Mononuclear cell (primary cell): ENCODE data around the gene CDCP2. TPM values are rescaled to one million over a fixed set of nuclear protein-coding genes. Genes with fewer than 3 reads are reported as not detected.

ENCODE experiments used
- H3K27me3 ChIP-seq: 2 replicates; pipeline ENCODE4 v1.6.0; 2011; ENCODE audit warnings: low read length, control low read depth; ENCODE audit not compliant: insufficient read depth
- H3K4me1 ChIP-seq: 2 replicates; pipeline ENCODE4 v1.5.1; 2011; ENCODE audit warnings: mild to moderate bottlenecking, low read length, control low read depth; ENCODE audit not compliant: insufficient read depth
- H3K4me3 ChIP-seq: 2 replicates; pipeline ENCODE4 v1.5.1; 2011; ENCODE audit warnings: mild to moderate bottlenecking, low read length, moderate library complexity
- H3K9me3 ChIP-seq: 2 replicates; pipeline ENCODE4 v1.5.1; 2011; ENCODE audit warnings: low read depth, mild to moderate bottlenecking, control low read depth, low read length
- total RNA-seq: library from RNA; depleted of rRNA; stranded (reverse); fragments of >200 nt; gene quantifications from one replicate; pipeline ENCODE4 v1.2.3, GENCODE V29; 2012

CDCP2 gene
- total RNA-seq, 1 donor, result 0.10 TPM

DNA sequence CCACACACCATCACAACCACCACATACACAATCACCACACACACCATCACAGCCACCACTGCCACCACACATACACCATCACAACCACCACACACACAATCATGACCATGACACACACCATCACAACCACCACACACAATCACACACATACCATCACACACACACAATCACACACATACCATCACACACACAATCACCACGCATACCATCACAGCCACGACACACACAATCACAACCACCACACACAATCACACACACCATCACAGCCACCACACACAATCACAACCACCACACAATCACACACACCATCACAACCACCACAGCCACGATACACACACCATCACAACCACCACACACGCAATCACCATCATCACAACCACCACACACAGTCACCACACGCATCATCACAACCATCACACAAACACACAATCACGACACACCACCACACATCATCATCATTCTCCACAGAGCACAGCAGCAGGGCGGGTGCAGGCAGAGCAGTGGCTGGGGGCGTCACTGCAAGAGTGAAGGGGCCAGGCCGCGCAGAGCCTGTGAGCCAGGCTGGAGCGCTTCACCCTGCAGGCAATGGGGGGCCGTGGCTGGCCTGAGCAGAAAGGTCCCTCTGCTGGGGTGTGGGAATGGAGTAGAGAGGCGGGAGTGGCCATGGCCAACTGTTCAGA, 32.6 kb downstream of the CDCP2 start:
- H3K4me1 ChIP-seq, result peaks cover 8% of the 10 kb centered on the region
- no peaks in the 10 kb centered on the region for H3K27me3 ChIP-seq
- H3K9me3 ChIP-seq, result no peaks in the 10 kb centered on the region
- H3K4me3 ChIP-seq, result no peak overlapping the region

DNA sequence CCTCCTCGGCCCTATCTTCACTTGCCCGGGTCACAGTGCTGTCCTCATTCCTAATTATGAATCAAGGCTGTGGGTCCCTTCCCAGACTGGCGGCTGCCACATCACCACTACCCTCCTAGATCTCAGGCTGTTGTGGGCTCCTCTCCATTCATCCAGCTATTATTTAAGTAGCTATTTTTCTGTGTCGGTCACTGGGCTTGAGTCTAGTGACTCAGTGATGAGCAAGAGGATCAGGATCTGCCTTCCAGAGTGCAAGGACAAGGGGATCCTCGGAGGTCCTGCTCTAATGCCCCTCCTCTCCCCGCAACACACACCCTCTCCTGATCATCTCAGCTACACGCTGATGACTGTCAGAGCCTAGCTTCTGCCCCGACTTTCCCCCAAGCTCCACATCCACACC, 34.1 kb downstream of the CDCP2 start:
- Histone ChIP-seq H3K9me3 (no peaks in the 10 kb centered on the region), H3K4me3 (no peak overlapping the region), H3K27me3 (no peaks in the 10 kb centered on the region), H3K4me1 (peaks cover 8% of the 10 kb centered on the region)

DNA sequence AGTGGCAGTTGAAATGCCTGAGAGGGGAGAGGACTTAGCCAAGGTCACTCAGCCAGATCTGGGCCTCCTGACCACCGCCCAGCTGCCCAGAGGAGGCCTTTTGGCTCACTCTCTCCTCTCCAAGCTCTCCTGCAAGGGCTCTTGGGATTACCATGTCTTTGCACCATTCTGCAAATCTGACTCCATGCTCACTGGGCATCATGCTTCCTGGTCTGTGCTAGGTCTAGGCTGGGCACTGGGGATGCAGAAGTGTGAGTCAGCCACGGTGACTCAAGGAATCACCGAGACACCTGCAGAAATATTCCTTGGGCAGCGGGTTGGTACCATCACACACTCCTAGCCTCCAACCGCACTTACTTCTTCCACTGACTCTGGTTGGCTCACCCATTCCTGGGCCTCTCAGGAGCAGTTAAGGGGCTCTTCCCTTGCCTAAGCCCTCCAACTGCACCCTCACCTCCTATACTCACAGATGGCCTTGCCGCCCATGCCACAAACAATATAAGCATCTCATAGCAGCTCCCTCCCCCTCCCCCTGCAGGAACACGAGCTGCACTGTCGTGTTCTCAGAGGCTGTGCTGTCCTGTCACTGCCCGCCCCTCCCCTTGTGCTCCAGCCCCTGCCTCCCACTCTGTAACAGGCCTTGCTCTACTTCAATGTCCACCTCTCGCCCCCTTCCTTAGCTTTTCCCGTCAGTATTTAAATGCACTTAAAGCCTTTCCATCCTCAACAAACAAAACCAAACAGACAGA, 34.8 kb downstream of the CDCP2 start:
- Histone ChIP-seq H3K9me3 (no peaks in the 10 kb centered on the region), H3K4me3 (no peak overlapping the region), H3K4me1 (peaks cover 8% of the 10 kb centered on the region), H3K27me3 (no peaks in the 10 kb centered on the region)

DNA sequence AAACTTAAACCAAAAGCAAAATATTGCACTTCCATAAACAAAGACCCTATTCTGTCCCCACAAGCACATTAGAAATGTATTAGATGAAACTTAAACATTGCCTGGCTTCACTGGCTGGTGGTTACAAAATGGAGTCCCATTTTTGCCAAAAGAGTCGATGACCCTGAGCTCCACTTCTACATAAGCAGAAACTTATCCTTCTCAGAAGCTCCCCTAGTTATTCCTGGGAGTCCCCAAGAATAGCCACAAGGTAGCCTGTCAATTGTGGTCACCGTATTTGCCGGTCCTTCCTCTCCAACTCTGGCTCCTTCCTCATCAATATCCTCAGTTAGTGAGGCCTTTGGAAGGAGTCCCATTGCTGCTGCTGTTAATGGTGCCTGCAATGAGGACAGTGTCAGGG, 37.3 kb downstream of the CDCP2 start:
- no peak overlapping the region for H3K4me3 ChIP-seq
- no peaks in the 10 kb centered on the region for H3K27me3 ChIP-seq
- no peaks in the 10 kb centered on the region for H3K4me1 ChIP-seq
- H3K9me3 ChIP-seq, result no peaks in the 10 kb centered on the region

DNA sequence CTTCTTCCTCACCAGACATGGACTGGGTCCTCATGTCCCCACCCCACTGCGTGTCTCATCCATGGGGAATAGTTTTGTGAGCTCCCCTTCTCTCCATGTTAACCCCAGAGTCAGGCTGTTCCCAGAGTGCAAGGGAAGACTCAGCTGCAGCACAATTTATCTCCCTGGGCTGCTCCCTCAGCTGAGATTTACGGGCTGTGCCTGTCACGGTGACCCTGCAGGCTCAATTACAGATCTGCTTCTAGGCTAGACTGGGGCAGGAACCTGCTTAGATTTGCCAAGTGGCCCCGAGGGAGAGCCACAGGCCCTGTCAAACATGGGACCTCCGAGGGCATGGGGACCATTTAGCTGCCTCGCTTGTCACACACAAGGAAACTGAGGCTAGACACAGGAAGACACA, 37.8 kb downstream of the CDCP2 start:
- Histone ChIP-seq H3K9me3 (no peaks in the 10 kb centered on the region), H3K4me3 (no peak overlapping the region)

DNA sequence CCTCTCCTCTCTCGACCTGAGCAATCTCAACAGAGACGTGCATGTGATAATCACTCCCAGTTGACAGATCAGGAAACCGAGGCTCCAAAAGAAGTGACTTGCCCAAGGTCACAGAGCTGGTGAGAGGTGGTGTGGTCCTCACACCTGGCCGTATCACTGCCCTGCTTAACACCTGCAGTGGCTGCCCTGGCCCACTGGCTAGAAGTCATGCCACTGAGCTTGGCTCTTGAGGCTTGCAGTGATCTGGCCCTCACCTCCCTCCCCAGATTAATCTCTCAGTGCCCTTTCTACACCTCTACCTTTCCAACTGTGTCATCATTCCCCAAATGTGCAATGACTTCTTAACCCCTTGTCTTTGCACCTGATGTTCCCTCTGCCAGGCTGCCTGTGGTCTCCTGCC, 38.8 kb downstream of the CDCP2 start:
- no peaks in the 10 kb centered on the region for H3K4me1 ChIP-seq
- no peak overlapping the region for H3K4me3 ChIP-seq
- no peaks in the 10 kb centered on the region for H3K27me3 ChIP-seq
- H3K9me3 ChIP-seq, result no peaks in the 10 kb centered on the region

More for the DNA sequence above, 37.8 kb downstream of the CDCP2 start:
- Histone ChIP-seq H3K27me3 (no peaks in the 10 kb centered on the region), H3K4me1 (no peaks in the 10 kb centered on the region)

DNA sequence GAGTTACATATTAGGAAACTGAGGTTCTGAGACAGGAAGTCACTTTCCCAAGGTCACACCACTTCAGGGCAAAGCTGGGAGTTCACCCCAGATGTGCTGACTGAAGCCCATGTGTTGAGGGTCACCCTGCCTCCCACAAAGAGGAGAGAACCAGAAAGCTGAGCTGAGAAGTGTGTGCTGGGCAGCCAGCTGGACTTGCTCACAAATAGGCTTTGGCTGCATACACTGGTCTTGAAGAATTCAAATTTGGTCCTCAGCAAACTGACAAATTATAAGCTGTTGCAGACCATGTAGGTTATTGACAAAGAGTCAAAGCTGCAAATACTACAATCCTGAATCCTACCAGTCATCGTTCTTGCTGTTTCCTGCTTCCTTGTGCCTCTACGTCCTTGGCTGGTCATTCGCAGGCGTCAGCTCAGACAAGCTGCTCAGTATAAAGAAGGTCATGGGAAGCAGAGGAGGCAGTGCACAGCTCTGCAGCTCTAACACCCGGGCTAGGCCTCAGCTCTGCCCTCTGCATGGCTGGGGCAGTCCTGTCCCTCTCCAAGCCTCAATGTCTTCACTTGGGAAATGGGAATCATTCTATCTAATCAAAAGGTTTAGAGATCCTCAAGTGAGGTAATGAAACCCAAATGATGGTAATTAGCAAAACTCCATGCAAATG, 40.0 kb downstream of the CDCP2 start:
- Histone ChIP-seq H3K27me3 (no peaks in the 10 kb centered on the region), H3K4me3 (no peak overlapping the region), H3K4me1 (no peaks in the 10 kb centered on the region), H3K9me3 (no peaks in the 10 kb centered on the region)

DNA sequence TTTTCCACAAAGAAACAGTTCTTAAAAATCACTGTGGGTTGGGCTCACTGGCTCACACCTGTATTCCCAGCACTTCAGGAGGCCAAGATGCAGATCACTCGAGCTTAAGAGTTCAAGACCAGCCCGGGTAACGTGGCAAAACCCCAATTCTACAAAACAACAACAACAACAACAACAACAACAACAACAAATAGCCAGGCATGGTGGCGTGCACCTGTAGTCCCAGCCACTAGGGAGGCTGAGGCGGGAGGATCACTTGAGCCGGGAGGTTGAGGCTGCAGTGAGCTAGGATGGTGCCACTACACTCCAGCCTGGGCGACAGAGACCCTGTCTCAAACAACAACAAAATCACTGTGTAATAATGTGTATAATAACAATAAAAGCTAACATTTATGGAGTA, 40.8 kb downstream of the CDCP2 start:
- H3K9me3 ChIP-seq, result no peaks in the 10 kb centered on the region
- H3K4me3 ChIP-seq, result no peak overlapping the region
- H3K4me1 ChIP-seq, result no peaks in the 10 kb centered on the region
- H3K27me3 ChIP-seq, result no peaks in the 10 kb centered on the region

DNA sequence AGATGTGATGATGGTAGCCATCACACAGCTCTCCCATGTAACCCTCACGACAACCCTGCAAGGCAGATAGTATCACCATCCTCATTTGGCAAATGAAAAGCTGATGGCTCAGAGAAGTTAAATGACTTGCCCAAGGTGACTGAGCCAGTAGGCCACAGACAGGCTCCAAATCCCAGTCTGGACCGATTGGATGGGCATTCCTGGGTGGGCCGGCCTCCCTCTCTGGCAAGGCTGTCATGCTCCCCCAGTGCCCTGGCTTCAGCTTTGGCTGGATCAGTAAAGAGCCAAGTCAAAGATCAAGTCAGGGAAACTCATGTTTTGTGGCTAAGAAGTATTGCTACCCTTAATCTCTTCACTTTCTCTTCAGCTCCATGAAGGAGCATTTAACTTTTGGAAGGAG, 41.2 kb downstream of the CDCP2 start:
- Histone ChIP-seq H3K9me3 (no peaks in the 10 kb centered on the region), H3K27me3 (no peaks in the 10 kb centered on the region), H3K4me3 (no peak overlapping the region), H3K4me1 (no peaks in the 10 kb centered on the region)

DNA sequence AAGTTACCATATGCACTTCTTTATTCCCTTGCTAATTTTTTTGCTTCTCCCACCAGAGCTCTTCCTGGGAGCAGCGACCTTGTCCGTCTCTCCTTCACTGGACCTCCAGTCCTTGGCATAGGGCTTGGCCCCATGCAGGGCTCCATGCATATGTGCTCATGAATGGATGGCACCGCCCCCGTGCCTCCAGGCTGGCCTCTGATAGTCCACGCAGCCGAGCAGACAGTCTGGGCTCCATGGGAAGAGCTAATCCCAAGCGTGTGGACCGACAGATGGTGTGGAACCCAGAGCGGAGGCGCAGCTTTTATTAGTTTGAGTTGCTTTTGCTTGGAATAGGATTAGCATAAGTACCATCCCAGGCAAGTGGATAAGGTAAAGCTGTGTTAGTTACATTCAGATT, 41.8 kb downstream of the CDCP2 start:
- Histone ChIP-seq H3K4me1 (no peaks in the 10 kb centered on the region), H3K4me3 (no peak overlapping the region), H3K9me3 (no peaks in the 10 kb centered on the region), H3K27me3 (no peaks in the 10 kb centered on the region)

DNA sequence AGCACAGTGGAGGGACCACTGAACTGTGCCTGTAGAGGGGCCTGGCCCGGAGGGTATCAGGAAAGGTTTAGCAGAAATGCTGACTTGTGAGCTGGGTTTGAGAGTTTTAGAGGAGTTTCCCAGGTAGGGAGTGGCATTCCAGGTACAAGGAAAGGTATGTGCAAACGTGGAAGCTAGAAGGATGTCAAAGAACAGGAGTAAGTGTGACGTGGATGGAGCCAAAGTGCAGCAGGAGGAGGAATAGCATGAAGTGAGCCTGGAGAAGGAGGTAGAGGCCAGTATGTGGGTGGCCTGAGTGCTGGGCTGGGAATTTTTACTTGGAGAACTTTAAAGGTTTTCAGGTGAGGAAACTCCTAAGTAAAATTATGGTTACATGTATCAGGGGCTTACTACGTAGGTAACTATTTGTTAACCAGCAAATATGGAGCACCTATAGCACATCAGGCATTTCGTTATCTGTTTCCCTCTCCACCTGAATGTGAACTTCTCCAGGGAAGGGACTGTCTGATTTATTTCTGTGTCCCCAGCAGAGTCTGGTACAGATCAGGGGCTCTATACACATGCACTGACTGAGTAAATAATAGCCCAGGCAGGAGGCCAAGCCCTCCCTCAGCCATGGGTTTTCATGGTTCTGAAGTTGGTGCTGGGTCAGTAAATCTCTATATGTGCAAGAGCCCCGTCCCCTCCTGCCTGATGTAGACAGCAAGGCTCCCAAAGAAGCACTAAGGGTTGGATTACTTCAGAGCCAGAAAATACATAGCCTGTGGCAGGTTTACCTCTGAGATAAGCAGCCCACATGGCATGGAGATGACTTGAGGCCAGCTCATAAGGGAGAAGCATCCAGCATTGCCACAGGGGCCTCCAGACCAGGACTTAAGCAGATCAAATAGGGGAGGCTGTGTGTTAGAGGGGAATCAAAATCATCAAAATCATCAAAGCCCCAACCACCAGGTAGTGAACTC, 43.4 kb downstream of the CDCP2 start:
- Histone ChIP-seq H3K4me3 (no peak overlapping the region), H3K27me3 (no peaks in the 10 kb centered on the region), H3K9me3 (no peaks in the 10 kb centered on the region), H3K4me1 (no peaks in the 10 kb centered on the region)

DNA sequence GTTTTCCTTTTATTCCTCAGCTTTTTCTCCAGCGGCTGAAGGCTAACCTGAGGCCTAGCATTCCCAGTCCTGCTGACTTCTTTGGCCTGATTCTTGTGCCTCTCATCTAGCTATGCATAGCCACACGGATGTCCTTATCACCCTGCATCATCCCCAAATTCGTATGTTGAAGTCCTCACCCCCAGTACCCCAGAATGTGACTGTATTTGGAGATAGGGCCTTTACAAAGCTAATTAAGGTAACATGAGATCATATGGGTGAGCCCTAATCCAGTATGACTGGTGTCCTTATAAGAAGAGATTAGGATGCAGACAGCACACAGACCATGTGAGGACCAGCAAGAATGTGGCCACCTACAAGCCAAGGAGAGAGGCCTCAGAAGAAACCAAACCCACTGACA, 44.6 kb downstream of the CDCP2 start:
- Histone ChIP-seq H3K4me1 (no peaks in the 10 kb centered on the region), H3K27me3 (no peaks in the 10 kb centered on the region), H3K9me3 (no peaks in the 10 kb centered on the region), H3K4me3 (no peak overlapping the region)

DNA sequence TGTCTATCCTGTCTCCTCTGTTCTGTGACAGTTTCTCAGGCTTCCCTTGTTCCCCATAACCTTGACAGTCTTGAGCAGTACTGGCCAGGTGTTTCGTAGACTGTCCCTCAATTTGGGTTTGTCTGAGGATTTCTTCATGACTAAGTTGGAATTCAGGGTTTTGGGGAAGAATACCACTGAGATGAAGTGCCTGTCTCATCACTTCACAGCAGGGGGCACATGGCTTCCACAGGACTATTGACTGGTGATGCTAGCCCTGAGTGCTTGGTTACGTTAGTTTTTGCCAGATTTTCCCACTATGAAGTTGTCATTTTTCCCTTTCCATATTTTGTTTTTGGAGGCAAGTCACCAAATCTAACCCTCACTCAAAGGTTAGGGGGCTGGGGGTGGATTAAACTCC, 45.7 kb downstream of the CDCP2 start:
- Histone ChIP-seq H3K27me3 (no peaks in the 10 kb centered on the region), H3K4me1 (no peaks in the 10 kb centered on the region), H3K4me3 (no peak overlapping the region), H3K9me3 (no peaks in the 10 kb centered on the region)

DNA sequence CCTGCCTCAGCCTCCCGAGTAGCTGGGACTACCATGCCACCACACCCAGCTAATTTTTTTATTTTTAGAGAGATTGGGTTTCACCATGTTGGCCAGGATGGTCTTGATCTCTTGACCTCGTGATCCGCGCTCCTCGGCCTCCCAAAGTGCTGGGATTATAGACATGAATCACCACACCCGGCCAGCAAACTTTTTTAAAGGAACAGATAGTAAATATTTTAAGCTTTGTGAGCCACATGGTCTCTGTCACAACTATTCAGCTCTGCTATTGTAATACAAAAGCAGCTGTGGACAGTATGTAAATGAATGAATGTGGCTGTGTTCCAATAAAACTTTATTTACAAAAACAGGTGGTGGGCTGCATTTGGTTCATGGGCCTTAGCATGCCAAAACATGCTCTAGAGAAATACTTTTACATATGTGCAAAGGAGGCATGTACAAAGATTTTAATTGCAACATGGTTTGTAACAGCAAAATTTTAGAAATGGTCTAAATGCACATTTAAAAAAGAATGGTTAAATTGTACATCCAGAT, 47.0 kb downstream of the CDCP2 start:
- Histone ChIP-seq H3K9me3 (no peaks in the 10 kb centered on the region), H3K27me3 (no peaks in the 10 kb centered on the region), H3K4me3 (no peak overlapping the region)

More for the DNA sequence above, 47.0 kb downstream of the CDCP2 start:
- no peaks in the 10 kb centered on the region for H3K4me1 ChIP-seq
